T-cell (primary cell): ENCODE results near the gene REV1. TPM values are rescaled to one million over a fixed set of nuclear protein-coding genes. Genes with fewer than 3 reads are reported as not detected.

Source experiments
- ATAC-seq, 4 experiments: fragments of 200-7000 bp in 3 of 4; fragments of 150-1000 bp in 1 of 4; cut with Tn5 transposase; replicated peaks in 1 of 4; 1 replicate in 3 of 4; 2 replicates in 1 of 4; pipeline ENCODE4 v1.10.0; 2021; ENCODE audit warnings: moderate library complexity in 3 of 4, mild to moderate bottlenecking in 2 of 4, moderate number of reproducible peaks in 1 of 4
- CTCF ChIA-PET, 2 donors: fragments of 300-600 bp; sonication (Branson Sonifier 250); formaldehyde crosslinking; loops; one replicate each; lab custom pipeline; 2022; ENCODE audit warnings: antibody characterized with exemption in 2 of 2; lab: Charles Lee
- POLR2A ChIA-PET, 2 donors: fragments of 300-600 bp; sonication (Branson Sonifier 250); formaldehyde crosslinking; loops; one replicate each; lab custom pipeline; 2022; ENCODE audit warnings: antibody characterized with exemption in 2 of 2; lab: Charles Lee
- DNase-seq, 35 experiments: peaks; one replicate each; pipeline versions ENCODE4 v3.0.0 to v3.0.0-alpha.2; 2013 to 2023
- H3K27ac ChIP-seq: one replicate; pipeline ENCODE4 v1.5.1; 2013; ENCODE audit warnings: low read length
- H3K27me3 ChIP-seq, 2 experiments: replicated peaks in 1 of 2; 1 replicate in 1 of 2; 2 replicates in 1 of 2; pipeline versions ENCODE4 v1.6.1 to v1.7.0; 2013; ENCODE audit warnings: low read length in 1 of 2, mixed read lengths in 1 of 2; ENCODE audit not compliant: control insufficient read depth in 2 of 2, insufficient read depth in 2 of 2; ENCODE audit errors: extremely low read depth in 1 of 2
- H3K36me3 ChIP-seq, 2 donors: 1 replicate in 1 of 2; 2 replicates in 1 of 2; pipeline versions ENCODE4 v1.6.1 to v1.7.0; 2013; ENCODE audit warnings: low read length in 1 of 2; ENCODE audit not compliant: control insufficient read depth in 2 of 2, insufficient read depth in 1 of 2; ENCODE audit errors: extremely low read depth in 1 of 2
- H3K4me1 ChIP-seq, 2 experiments: 1 replicate in 1 of 2; 2 replicates in 1 of 2; pipeline versions ENCODE4 v1.6.1 to v1.7.0; 2013; ENCODE audit warnings: low read length in 2 of 2, mixed read lengths in 1 of 2; ENCODE audit not compliant: insufficient read depth in 2 of 2, control insufficient read depth in 1 of 2; ENCODE audit errors: extremely low read depth in 1 of 2
- H3K4me3 ChIP-seq, 2 donors: 1 replicate in 1 of 2; 2 replicates in 1 of 2; pipeline versions ENCODE4 v1.5.1 to v1.7.0; 2013; ENCODE audit warnings: mild to moderate bottlenecking in 2 of 2, low read length in 1 of 2, moderate library complexity in 1 of 2; ENCODE audit not compliant: control insufficient read depth in 1 of 2; ENCODE audit errors: extremely low read depth in 1 of 2
- H3K9me3 ChIP-seq: 2 replicates; pipeline ENCODE4 v1.7.0; 2013
- H3K27ac Mint-ChIP-seq, 2 donors: one replicate each; pipeline ENCODE4 v1.8.0; 2020 to 2021; ENCODE audit warnings: mild to moderate bottlenecking in 2 of 2, mixed read lengths in 2 of 2
- H3K27me3 Mint-ChIP-seq, 2 donors: one replicate each; pipeline ENCODE4 v1.8.0; 2021 to 2022; ENCODE audit warnings: mixed read lengths in 2 of 2
- H3K36me3 Mint-ChIP-seq: one replicate; pipeline ENCODE4 v1.8.0; 2021; ENCODE audit warnings: mixed read lengths
- H3K4me1 Mint-ChIP-seq, 3 donors: one replicate each; pipeline ENCODE4 v1.8.0; 2020 to 2022; ENCODE audit warnings: mixed read lengths in 3 of 3, mild to moderate bottlenecking in 1 of 3
- H3K4me3 Mint-ChIP-seq, 3 donors: one replicate each; pipeline ENCODE4 v1.8.0; 2020 to 2022; ENCODE audit warnings: mild to moderate bottlenecking in 3 of 3, mixed read lengths in 3 of 3, moderate library complexity in 3 of 3
- H3K9me3 Mint-ChIP-seq, 3 donors: one replicate each; pipeline ENCODE4 v1.8.0; 2020 to 2022; ENCODE audit warnings: mixed read lengths in 3 of 3
- WGBS: methylation state at CpG from one replicate; pipeline ENCODE4 v1.1.5; 2013; ENCODE audit warnings: missing lambda C conversion rate; ENCODE audit not compliant: insufficient coverage; 5-methylcytosine and 5-hydroxymethylcytosine counted together
- total RNA-seq, 35 experiments: library from RNA in 6 of 35; stranded (reverse) in 6 of 35; fragments of 120-200 nt in 1 of 35; gene quantifications; one replicate each; pipeline versions ENCODE4 v1.2.1 to v1.2.4 and lab custom pipeline; 2013 to 2026

Gene REV1
- total RNA-seq, 5 donors from 2014 or later (not counting 1 experiment from before 2014, with no cell fraction given) = 48.0 to 59.9 (median 50.3) TPM

- no peak overlapping the region for H3K27ac ChIP-seq
- no peaks in the 10 kb centered on the region for H3K9me3 ChIP-seq
- peaks cover 23 to 71% of the 10 kb centered on the region in 2 donors for H3K36me3 ChIP-seq
- DNase-seq (no peak), ATAC-seq (no peak)
- WGBS = 95% methylated on average over 4 of the region's 4 CpGs
- no peaks in the 10 kb centered on the region for H3K27me3 ChIP-seq
- POLR2A ChIA-PET = interaction anchor here in 1 of 2 donors (0.6 kb wide), 1 partner anchor 1846 kb away, joined by 4 read pairs; no protein-coding TSS in a partner anchor
- Mint-ChIP-seq H3K9me3 (no peaks in the 10 kb centered on the region), H3K36me3 (peaks cover 34% of the 10 kb centered on the region), H3K27ac (no peak overlapping the region), H3K4me3 (no peak overlapping the region), H3K27me3 (no peaks in the 10 kb centered on the region), H3K4me1 (no peaks in the 10 kb centered on the region)
- no peaks in the 10 kb centered on the region for H3K4me1 ChIP-seq
- no peak overlapping the region for H3K4me3 ChIP-seq
- CTCF ChIA-PET = no interaction called here
Observed at GRCh38 chr2:99410276-99410675, 79.5 kb downstream of the REV1 start.

GRCh38 chr2:99406137-99406536 lies 83.7 kb downstream of the REV1 start:
- H3K36me3 Mint-ChIP-seq = peaks cover 38% of the 10 kb centered on the region
- no peaks in the 10 kb centered on the region for H3K27me3 Mint-ChIP-seq
- no peaks in the 10 kb centered on the region for H3K27me3 ChIP-seq
- ChIA-PET CTCF (no interaction called here), POLR2A (no interaction called here)
- no peak for ATAC-seq
- no peak for DNase-seq
- WGBS = 100% methylated on average over 1 of the region's 6 CpGs
- no peaks in the 10 kb centered on the region for H3K9me3 Mint-ChIP-seq
- no peaks in the 10 kb centered on the region for H3K4me1 ChIP-seq
- H3K4me3 Mint-ChIP-seq = no peak overlapping the region
- H3K4me3 ChIP-seq = no peak overlapping the region
- H3K27ac ChIP-seq = no peak overlapping the region
- H3K27ac Mint-ChIP-seq = peak overlapping the region in 1 of 2 donors; percentile 45
- peaks cover 27 to 74% of the 10 kb centered on the region in 2 donors for H3K36me3 ChIP-seq
- peaks cover 8 to 14% (median 10%) of the 10 kb centered on the region in 3 donors for H3K4me1 Mint-ChIP-seq
- no peaks in the 10 kb centered on the region for H3K9me3 ChIP-seq

- ATAC-seq = no peak
- DNase-seq = no peak
- ChIA-PET POLR2A (interaction anchor here in 1 of 2 donors (0.5 kb wide), 1 partner anchor 9 kb away, joined by 3 read pairs; no protein-coding TSS in a partner anchor), CTCF (interaction anchor here in 1 of 2 donors (0.6 kb wide), 1 partner anchor 22 kb away, joined by 3 read pairs; no protein-coding TSS in a partner anchor)
- H3K4me1 ChIP-seq = no peaks in the 10 kb centered on the region
- Mint-ChIP-seq H3K4me1 (peaks cover 8 to 14% (median 10%) of the 10 kb centered on the region in 3 donors), H3K27ac (peak overlapping the region in 1 of 2 donors; percentile 17), H3K4me3 (no peak overlapping the region), H3K36me3 (peaks cover 34% of the 10 kb centered on the region), H3K27me3 (no peaks in the 10 kb centered on the region), H3K9me3 (no peaks in the 10 kb centered on the region)
- no peak overlapping the region for H3K27ac ChIP-seq
- no peak overlapping the region for H3K4me3 ChIP-seq
- H3K27me3 ChIP-seq = no peaks in the 10 kb centered on the region
- H3K9me3 ChIP-seq = no peaks in the 10 kb centered on the region
- peaks cover 21 to 74% of the 10 kb centered on the region in 2 donors for H3K36me3 ChIP-seq
- 88% methylated on average over 4 of the region's 5 CpGs for WGBS
Observed at GRCh38 chr2:99404797-99405669, 84.8 kb downstream of the REV1 start.

- Mint-ChIP-seq H3K27me3 (no peaks in the 10 kb centered on the region), H3K4me3 (no peak overlapping the region), H3K36me3 (peaks cover 40% of the 10 kb centered on the region), H3K27ac (peak overlapping the region; percentile 66 to 78), H3K9me3 (no peaks in the 10 kb centered on the region), H3K4me1 (peaks cover 8 to 14% (median 10%) of the 10 kb centered on the region in 3 donors)
- 81% methylated on average over 3 of the region's 8 CpGs for WGBS
- DNase-seq (no peak), ATAC-seq (no peak)
- CTCF ChIA-PET = interaction anchor here in 1 of 2 donors (0.6 kb wide), 2 partner anchors 21 to 57 kb away, joined by 3 to 6 read pairs; no protein-coding TSS in a partner anchor
- H3K4me1 ChIP-seq = no peaks in the 10 kb centered on the region
- H3K9me3 ChIP-seq = no peaks in the 10 kb centered on the region
- H3K27ac ChIP-seq = no peak overlapping the region
- no peak overlapping the region for H3K4me3 ChIP-seq
- POLR2A ChIA-PET = no interaction called here
- peaks cover 13 to 82% of the 10 kb centered on the region in 2 donors for H3K36me3 ChIP-seq
- no peaks in the 10 kb centered on the region for H3K27me3 ChIP-seq
Observed at GRCh38 chr2:99404039-99404796, 85.6 kb downstream of the REV1 start.

- Mint-ChIP-seq H3K4me3 (no peak overlapping the region), H3K4me1 (peaks cover 8 to 14% (median 10%) of the 10 kb centered on the region in 3 donors), H3K9me3 (no peaks in the 10 kb centered on the region), H3K27me3 (no peaks in the 10 kb centered on the region), H3K27ac (peak overlapping the region; percentile 66 to 78), H3K36me3 (peaks cover 46% of the 10 kb centered on the region)
- H3K27me3 ChIP-seq = no peaks in the 10 kb centered on the region
- H3K4me3 ChIP-seq = no peak overlapping the region
- POLR2A ChIA-PET = no interaction called here
- no peaks in the 10 kb centered on the region for H3K9me3 ChIP-seq
- H3K27ac ChIP-seq = no peak overlapping the region
- H3K36me3 ChIP-seq = peaks cover 13 to 84% of the 10 kb centered on the region in 2 donors
- no peaks in the 10 kb centered on the region for H3K4me1 ChIP-seq
- WGBS = 62% methylated on average over 3 of the region's 4 CpGs
- CTCF ChIA-PET = no interaction called here
- DNase-seq (peak in 1 of 35 experiments; percentile 21), ATAC-seq (peak in 1 of 4 experiments; percentile 32)
Observed at GRCh38 chr2:99403524-99403923, 86.3 kb downstream of the REV1 start.

GRCh38 chr2:99403084-99403483 lies 86.7 kb downstream of the REV1 start:
- no peaks in the 10 kb centered on the region for H3K4me1 ChIP-seq
- ChIA-PET CTCF (interaction anchor here in 1 of 2 donors (0.6 kb wide), 1 partner anchor 846 kb away, joined by 4 read pairs; no protein-coding TSS in a partner anchor), POLR2A (interaction anchor here in 1 of 2 donors (0.6 kb wide), 1 partner anchor 43 kb away, joined by 3 read pairs; no protein-coding TSS in a partner anchor)
- Mint-ChIP-seq H3K36me3 (peaks cover 50% of the 10 kb centered on the region), H3K27me3 (no peaks in the 10 kb centered on the region), H3K4me1 (peaks cover 8 to 14% (median 10%) of the 10 kb centered on the region in 3 donors), H3K27ac (peak overlapping the region; percentile 66 to 78), H3K9me3 (no peaks in the 10 kb centered on the region), H3K4me3 (no peak overlapping the region)
- no peaks in the 10 kb centered on the region for H3K27me3 ChIP-seq
- no peak for ATAC-seq
- no peaks in the 10 kb centered on the region for H3K9me3 ChIP-seq
- no peak overlapping the region for H3K27ac ChIP-seq
- peaks cover 13 to 87% of the 10 kb centered on the region in 2 donors for H3K36me3 ChIP-seq
- no peak for DNase-seq
- no peak overlapping the region for H3K4me3 ChIP-seq
